ENCODE results near the gene SLC4A7.
"Not testable (repeated sequence)": the region's sequence is repeated elsewhere in the genome, so short reads cannot be mapped to it uniquely, and the experiment has no call there.

SLC4A7 gene

GRCh38 chr3:27357665-27358258 lies 126.4 kb downstream of the SLC4A7 start:
- peak; percentile 44 for DNase-seq

GRCh38 chr3:27356976-27357375 lies 127.2 kb downstream of the SLC4A7 start:
- DNase-seq, result no peak

DNA sequence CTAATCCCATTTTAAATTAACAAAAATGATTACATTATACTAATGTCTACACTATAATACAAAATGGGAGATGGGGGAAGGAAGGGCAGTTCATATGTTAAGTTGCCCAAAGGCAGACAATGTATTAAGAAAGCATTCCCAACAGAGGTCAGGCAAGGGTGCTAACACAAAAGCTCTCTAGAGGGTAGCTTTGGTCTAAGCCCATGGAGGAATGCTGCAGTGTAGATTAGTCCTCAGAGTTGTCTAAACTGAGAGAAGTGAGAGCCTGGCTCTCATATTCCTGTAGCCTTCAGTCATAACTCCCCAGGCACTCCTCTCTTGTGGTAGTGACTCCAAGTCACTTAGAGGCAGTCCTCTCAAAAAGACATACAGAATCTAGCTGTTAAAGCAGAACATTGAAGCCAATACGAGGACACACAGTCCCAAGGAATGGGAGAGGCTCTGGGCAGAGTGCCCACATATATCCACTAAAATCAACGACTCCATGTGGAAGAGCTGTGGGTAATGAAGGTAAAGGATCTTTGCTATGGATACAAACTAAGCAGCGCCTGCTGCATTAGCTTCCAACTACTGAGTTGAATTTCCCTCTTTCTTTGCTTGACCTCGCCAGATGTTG lies 129.5 kb downstream of the SLC4A7 start:
- no peak for DNase-seq

- no peak for DNase-seq
Observed at GRCh38 chr3:27354161-27354560, 130.0 kb downstream of the SLC4A7 start.

GRCh38 chr3:27353221-27353620 lies 131.0 kb downstream of the SLC4A7 start:
- DNase-seq, result no peak

DNA sequence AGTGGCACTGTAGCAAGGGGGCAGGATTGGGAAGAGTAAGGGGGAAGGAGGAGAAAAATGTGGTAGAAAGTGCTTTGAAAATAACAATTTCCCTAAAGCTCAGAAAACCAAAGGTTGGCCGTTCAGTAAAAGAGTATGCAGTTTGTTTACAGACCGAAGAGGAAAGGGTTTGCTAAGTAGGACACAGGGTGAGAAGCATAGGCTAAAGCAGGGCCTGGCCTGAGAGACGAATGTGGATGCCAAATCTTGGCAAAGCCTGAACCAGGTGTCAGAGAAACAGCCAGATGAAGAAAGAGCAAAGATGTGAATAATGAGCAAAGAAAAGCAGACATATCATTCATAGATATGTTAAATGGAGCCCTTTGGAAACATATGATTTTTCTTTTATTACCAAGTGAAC lies 132.1 kb downstream of the SLC4A7 start:
- DNase-seq, result no peak

- no peak for DNase-seq
Observed at GRCh38 chr3:27349832-27350231, 134.4 kb downstream of the SLC4A7 start.

- no peak for DNase-seq
Observed at GRCh38 chr3:27345959-27346865, 138.0 kb downstream of the SLC4A7 start.

DNA sequence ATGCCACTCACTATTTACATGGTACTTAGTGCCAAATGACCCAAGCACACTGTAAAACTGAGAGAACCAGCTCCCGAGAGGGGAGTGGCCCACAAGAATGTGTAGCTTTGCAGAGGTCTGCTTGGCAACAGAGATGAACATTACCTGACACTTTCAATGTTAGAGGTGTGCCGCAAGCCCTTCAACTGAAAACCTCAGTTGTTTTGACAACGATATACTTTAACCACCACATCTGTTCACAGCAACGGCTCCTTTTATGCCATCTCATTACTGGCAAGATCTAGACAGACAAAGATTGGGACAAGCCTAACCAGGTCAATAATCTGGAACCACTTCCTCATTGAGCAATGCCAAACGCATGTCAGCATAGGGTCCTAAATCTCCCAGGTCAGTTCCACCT lies 138.7 kb downstream of the SLC4A7 start:
- no peak for DNase-seq

DNA sequence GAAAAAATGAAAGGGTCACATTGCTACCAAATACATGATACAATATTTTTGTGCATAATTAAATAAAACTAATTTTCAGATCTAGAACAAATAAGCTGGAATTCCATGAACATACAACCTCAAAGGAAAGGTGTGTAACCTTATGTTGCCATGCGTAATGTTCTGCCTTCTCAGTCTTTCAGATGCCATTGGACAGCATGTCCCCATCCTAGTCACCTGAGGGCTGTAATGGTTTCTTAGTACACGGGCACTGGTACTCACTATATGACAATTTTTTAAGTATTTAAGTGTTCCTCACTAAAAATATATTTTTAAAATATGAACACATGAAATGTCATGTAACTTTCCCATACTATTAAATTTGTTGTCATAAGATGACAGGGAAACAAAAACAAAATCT lies 139.1 kb downstream of the SLC4A7 start:
- no peak for DNase-seq

GRCh38 chr3:27344192-27344591 lies 140.0 kb downstream of the SLC4A7 start:
- DNase-seq, result no peak

- DNase-seq, result no peak
Observed at GRCh38 chr3:27342267-27342666, 141.9 kb downstream of the SLC4A7 start.

DNA sequence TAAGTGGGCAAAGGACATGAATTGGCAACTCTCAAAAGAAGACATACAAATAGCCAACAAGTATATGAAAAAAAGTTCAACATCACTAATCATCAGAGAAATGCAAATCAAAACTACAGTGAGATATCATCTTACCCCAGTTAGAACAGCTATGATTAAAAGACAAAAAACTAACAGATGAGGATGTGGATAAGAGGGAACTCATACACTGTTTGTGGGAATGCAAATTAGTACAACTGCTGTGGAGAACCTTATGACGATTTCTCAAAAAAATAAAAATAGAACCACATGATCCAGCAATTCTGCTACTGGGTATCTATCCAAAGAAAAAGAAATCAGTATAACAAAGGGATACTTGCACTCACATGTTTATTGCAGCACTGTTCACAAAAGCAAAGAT lies 143.7 kb downstream of the SLC4A7 start:
- no peak for DNase-seq

GRCh38 chr3:27335571-27335970 lies 148.6 kb downstream of the SLC4A7 start:
- no peak for DNase-seq

GRCh38 chr3:27333843-27334242 lies 150.3 kb downstream of the SLC4A7 start:
- no peak for DNase-seq

- DNase-seq, result not testable (repeated sequence)
Observed at GRCh38 chr3:27328982-27329762, 155.0 kb downstream of the SLC4A7 start.

- DNase-seq, result no peak
Observed at GRCh38 chr3:27326629-27327545, 157.3 kb downstream of the SLC4A7 start.

DNA sequence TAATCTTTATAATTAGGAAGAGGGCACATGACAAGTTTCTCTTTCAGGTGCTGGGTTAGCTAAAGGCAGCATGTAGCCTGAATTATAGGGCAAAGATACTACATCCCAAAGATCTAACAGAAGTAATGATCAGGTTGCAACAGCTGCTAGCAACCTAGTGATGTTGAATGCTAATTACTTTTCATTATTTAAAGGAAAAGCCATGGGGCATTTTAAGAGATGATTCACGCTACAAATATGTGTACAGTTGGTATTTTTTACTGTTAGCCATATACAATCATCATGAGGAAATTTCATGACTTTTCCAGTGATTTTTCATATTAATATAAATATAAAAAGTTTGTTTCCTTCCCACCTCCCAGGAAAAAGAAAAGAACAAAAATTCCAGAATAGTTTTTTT lies 158.0 kb downstream of the SLC4A7 start:
- no peak for DNase-seq

GRCh38 chr3:27325419-27325818 lies 158.8 kb downstream of the SLC4A7 start:
- no peak for DNase-seq

DNA sequence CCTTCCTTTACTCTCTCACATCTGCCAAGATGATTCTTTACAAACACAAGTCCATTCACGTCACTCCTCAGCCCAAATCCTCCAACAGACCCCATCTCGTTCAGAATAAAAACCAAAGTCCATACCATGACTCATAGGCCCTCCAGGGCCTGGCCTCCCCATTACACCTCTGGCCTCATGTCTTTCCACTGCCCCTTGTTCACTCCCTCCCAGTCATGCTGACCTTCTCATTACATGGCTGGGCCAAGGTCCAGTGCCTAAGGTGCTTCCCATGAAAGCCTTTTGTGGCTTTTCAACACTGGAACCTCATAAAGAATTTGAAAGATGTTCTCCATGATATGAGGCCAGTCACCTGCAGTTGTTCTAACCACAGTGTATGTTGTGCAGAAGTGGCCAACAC lies 159.5 kb downstream of the SLC4A7 start:
- DNase-seq, result no peak

DNA sequence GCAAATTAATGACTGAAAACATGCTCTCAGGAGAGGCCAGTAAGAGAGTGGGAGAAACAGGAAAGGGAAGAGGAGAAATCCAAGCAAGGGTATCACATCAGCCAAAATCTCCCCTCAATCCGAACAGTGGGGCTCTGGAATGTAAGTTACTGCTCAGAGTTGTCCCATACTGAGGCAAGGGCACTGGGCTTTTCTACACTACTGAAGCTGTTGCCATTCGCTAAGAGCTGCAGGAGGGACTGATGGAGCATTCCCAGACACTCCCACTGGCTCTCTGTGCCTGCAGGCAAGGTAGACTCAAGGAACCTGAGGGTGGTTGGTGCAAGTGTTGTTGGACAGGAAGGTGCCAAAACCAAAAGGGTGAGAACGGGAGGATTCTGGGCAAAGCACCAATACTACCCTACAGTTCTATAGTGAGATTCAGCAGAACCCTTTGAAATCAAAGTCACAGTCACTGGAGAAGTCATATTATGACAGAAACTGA lies 161.1 kb downstream of the SLC4A7 start:
- DNase-seq, result no peak

Measured in NCI-H748 treated with DMSO at 0.1 percent for 48 hours (cell line).